NCI-H146 (cell line): ENCODE results near the gene KDM4D.
"Not testable (repeated sequence)": the region's sequence is repeated elsewhere in the genome, so short reads cannot be mapped to it uniquely, and the experiment has no call there.

Source experiments
- DNase-seq: peaks from one replicate; lab custom pipeline; 2025; lab: John Stamatoyannopoulos, UW

Gene KDM4D

DNA sequence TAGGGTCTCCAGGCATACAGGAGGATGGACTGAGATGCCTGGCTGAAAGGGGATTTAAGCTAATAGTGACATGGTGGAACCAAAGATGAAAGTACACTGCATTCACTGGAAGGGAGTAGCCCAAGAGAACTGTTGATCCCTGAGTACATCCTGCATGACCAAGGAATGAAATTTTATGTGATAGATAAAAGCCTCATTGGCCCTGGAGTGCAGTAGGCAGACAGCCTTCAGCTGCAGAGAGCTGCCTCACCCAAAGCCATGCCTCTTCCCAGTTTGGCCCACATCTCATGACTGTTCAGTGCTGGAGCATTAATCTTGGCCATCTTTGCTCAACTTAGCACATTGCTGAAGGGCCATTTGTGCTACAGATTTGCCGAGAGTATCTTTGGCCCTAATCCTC is 59.5 kb downstream of the KDM4D start:
- no peak for DNase-seq

DNA sequence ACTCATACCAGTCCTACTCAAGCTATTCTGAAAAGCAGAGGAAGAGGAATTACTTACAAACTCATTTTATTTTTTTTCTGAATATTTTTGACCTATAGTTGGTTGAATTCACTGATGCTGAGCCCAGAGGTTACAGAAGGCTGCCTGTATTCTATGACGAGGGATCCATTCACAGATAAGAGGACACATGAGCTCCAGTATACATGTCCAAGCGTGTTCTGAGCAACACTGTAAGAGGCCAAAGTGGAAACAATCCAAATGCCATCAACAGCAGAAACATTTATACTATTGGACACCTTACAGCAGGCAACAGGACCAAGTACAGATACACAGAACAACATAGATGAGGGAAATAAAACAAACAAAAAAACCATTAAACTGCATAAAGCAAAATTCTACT is 61.8 kb downstream of the KDM4D start:
- no peak for DNase-seq

DNA sequence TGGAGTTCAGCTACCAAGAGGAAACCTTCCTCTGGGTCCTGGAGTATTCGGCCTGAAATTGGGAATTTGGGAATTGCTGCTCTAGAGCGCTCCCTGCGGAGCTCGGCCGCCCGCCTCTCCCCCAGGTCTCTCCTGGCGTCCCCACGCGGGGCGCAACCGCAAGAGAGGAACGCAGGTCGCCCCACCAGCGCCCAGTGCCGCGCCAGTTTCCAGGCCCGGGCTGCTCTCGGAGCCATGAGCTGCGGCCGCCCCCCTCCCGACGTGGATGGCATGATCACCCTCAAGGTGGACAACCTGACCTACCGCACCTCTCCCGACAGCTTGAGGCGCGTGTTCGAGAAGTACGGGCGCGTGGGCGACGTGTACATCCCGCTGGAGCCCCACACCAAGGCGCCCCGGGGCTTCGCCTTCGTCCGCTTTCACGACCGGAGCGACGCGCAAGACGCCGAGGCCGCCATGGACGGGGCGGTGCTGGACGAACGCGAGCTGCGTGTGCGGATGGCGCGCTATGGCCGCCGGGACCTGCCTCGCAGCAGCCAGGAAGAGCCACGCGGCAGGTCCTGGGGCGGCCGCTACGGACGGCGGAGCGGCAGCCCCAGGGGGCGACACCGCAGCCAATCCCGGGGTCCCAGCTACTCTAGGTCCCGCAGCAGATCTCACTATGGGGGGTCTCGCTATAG is 64.0 kb downstream of the KDM4D start:
- not testable (repeated sequence) for DNase-seq

DNA sequence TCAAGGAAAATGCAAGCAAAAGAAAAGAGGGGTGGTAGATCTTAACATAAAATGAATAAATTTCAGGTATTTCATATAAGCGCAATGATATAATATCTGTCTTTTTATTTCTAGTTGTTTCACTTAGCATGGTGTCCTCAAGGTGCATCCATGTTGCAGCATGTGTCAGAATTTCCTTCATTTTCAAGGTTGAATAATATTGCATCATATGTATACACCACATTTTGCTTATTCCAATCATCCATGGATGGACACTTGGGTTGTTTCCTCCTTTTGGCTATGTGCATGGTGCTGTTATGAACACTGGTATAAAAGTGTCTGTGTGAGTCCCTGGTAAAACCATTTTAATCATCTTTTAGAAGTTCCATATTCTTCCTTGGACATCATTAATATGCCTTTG is 68.7 kb downstream of the KDM4D start:
- no peak for DNase-seq

DNA sequence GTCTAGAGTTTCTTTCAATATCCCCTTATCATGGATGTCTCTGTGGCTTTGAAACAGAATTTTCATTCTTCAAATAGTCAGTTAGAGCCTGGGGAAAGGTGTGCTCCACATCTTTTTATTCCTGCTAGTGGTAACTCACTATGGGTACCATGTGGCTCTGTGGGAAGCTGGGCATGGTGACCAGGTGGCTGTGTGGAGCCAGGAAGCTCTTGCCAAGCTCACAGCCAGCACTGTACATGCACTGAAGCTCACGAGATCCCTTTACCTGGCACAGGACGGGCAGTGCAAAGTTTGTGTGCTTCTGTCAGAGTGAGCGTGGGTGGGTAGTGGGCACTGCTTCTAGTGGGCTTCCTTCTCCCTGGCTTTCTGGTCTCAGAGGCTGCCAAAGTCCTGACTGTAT is 69.4 kb downstream of the KDM4D start:
- DNase-seq, result no peak

DNA sequence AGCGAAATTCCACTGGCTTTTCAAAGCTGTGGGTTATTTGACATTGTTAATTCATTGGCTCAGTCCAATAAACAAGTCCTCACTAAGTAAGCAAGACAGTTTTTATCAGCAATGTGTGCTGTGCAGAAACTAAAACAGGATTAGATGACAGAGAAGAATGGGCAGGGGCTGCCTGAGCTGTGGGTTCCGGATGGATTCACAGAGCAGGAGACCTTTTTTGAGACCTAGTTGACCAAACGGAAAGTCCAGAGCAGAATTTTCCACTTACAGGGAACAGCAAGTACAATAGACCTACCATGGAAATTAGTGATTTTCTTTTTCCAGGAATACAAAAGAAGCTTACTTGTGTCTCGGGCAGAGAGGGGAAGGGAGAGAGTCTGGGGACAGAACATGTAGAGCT is 70.5 kb downstream of the KDM4D start:
- DNase-seq, result no peak

DNA sequence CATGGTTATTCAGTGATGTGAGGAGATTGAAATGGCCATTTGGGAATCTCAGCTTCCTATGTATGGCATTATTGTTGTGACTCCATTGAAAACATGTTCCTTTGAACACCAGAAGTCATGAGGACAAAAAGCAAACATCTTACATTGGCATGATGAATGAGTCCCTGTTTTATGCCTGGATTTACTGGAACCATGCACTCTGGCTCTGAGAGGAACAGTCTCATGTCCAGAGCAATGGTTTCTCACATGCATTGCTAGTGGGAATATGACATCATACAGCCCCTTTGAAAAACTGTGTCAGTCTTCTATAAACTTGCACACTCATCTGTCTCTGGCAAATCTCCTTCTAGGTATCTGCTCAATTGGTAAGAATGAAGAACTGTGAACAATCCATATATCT is 72.3 kb downstream of the KDM4D start:
- DNase-seq, result no peak
